RCC 7860 (cell line): ENCODE measurements around the gene DNM3.

ENCODE experiments used
- DNase-seq: peaks from one replicate; pipeline ENCODE4 v3.0.0-alpha.2; 2015; ENCODE audit warnings: low spot score
- FAIRE-seq: peaks from 2 replicates; lab custom pipeline; 2012; peaks lifted over from hg19 to GRCh38; lab: Jason Lieb, UNC

DNM3 gene

DNA sequence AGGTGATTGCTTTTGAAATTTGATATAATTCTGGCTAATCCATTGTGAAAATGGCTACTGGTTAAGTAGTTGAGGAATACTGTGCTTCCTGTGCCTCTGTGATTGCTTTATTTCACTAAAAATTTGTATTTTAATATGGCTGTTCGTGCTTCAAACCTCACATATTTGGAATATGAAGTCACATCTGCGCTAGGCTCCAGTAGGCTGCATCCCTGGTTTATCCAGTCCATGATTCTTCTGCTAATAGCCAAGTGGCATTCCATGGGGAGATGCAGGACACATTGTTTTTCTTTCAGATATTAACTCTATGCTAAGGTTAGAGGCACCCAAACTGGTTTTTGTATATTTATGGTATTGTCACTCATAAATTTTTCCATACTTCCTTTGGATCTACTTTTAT is 25.9 kb downstream of the DNM3 start:
- no peak for FAIRE-seq
- DNase-seq = no peak

DNA sequence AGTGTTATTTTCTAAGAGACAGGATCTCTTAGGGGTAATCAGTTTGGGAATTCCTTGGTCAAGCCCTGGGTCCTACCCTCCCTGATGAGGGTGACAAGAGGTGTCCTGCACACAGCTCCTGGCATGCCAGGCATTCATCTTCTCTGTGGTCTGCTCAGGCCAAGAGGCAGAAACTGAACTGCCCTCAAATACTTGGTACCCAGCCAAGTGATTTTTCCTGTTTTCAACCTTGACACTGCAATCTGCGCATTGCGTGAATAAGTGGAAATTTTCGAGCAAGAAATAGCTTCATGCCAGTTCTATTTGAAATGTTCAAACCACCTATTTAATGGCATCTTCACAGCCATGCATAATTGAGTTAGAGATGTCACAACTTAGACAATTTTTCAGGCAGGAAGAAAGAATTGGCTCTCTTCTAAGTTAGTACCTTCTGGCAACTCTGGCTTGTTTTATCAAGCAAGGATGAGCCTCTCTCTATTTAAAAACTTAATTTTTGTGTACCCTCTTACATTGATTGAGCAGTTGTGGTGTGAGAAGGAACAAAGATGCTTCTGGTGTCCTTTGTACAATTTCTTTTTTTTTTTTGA is 27.0 kb downstream of the DNM3 start:
- DNase-seq (peak; percentile 44), FAIRE-seq (peak; percentile 70)

DNA sequence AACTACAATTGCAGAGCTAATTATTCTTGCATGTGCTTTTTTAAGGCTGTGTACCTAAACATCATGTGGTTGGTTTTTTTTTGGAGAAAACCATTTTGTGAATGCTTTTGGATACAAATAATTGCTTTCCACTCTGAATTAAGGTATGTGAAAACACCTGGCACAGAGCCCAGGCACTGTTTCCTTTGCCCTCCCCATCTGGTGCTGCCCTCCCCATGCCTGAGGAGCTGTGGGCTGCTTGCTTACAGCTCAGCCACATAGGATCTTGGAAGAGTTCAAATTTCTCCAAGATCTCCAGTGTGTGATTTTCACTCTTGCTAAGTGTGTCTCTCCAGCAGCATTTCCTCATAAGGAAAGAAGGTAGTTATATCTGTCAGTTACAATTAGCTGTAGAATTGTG is 27.8 kb downstream of the DNM3 start:
- no peak for DNase-seq
- no peak for FAIRE-seq

DNA sequence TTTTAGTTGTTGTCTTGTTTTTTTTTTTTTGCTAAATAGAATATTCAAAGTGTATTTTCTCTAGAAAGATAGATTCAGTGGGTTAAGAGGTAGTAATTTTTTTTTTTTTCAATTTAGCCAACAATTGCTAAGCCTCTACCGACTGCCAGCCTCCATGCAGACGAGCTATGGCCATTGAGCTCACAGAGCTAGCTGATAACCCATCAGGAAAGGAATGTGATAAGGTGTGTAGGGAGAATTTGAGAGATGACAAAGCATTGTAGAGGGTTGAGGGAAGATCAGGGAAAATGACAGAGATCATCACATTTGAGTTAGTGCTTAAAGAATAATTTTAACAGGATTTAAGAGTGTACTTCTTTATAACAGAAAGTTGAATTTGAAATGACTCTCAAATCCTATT is 30.6 kb downstream of the DNM3 start:
- DNase-seq = no peak
- no peak for FAIRE-seq

DNA sequence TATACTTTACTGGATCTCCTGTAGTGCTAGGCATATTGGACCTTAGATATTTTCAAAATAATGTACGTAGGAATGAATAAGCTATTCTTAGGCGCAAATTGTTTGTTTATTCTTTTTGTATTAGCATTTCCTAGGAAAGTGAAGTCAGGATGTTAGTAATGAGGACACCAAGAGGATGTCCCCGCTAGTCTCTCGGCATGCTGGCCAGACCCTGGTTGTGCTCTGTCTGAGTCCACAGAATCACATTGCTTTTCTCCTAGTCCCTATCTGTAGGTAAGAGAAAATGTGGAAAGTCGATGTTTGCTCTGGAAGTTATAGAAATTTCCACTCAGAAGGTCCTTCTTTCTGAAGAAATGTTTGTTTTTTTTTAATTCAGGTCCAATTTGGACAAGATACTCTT is 31.1 kb downstream of the DNM3 start:
- no peak for DNase-seq
- no peak for FAIRE-seq

DNA sequence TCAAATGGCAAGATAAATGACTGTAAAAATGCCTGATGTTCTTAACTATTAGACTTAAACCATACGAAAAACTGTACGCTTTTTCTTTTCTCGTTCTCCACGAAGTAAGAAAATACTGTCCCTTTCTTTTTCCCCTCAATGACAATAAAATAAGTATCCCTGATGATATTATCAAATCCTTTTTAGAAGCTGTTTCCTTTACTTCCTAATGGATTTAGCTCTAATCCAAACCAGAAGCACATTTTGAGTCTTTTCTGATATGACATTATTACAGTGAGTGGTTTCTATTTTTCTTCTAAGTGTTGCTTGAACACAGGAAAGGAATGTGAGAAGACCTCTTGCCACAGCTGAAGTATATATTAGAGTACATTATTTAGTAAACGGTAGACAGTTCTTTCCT is 32.4 kb downstream of the DNM3 start:
- DNase-seq (no peak), FAIRE-seq (no peak)

DNA sequence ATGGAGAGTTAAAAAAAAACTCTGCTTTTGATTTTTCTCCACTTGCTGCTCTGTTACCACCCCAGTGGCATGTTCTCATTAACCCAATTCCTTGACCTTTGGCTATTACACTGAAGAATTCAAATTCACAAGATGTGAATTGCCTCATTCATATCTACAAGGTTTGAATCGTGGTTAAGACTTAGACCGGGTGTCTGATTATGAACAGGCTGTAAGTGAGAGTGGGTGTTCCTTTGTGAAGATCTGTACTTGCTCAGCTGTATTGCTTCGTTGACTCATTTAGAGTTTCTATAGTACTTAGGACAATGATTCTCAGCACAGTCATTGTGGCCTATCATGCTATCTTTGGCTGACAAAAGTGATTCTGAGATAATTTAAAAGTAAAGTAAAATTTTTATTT is 36.4 kb downstream of the DNM3 start:
- DNase-seq (no peak), FAIRE-seq (peak; percentile 53)

DNA sequence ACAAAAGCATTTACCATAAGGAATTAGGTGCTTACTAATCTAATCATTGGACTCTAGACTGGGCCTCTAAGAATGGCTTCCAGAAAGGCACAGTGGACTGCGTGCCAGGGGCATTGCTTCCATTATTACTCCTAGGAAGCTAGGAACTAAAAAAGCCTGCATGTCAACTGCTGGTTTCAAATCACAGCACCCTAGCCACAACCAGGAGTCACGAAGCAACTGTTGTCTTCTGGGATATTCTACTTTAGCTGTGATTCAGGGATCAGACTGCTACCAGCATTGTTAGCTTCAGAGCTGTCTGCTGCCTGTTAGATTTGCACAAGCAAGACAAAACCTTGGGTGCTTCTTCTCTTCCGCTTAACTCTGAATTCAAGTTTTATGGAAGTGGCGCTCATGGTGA is 38.3 kb downstream of the DNM3 start:
- FAIRE-seq (no peak), DNase-seq (no peak)

DNA sequence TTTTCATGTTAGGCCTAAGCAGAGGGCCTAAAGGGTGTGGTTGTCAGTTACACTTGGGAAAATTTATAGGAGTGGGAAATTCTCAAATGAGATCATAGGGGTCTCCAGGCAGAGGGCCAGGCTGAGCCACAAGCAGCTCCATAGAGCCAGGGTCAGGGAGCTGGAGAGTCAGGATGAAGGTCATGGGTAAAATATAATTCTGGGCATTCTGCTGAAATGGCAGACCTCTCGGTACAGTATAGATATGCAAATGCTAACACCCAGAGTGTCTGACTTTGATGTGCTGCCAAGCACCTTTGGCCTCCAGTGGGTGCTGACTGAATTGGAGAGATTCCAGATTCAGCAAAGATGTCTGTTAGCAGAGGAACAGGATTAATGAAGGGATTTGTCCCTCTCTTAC is 40.1 kb downstream of the DNM3 start:
- no peak for FAIRE-seq

DNA sequence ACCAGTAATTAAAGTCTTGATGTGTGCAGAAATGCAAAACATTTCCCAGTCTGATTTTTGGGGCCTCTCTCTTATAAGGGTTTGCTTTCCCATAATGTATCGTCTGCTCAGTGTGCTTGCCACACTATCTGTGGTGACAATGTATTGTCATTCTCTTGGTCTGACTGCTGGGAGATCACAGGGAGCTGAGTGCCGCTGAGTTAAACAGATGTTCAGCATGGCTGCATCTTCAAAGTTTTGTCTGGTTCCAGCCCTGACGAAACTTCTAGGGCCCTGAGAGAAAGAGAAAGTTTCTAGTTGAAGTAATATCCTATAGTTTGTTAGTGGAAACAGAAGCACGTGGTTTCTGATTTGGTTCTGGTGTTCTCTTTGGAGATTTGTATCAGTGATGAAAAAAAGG is 42.6 kb downstream of the DNM3 start:
- no peak for DNase-seq
- FAIRE-seq = no peak

More for the DNA sequence above, 40.1 kb downstream of the DNM3 start:
- peak; percentile 36 for DNase-seq

DNA sequence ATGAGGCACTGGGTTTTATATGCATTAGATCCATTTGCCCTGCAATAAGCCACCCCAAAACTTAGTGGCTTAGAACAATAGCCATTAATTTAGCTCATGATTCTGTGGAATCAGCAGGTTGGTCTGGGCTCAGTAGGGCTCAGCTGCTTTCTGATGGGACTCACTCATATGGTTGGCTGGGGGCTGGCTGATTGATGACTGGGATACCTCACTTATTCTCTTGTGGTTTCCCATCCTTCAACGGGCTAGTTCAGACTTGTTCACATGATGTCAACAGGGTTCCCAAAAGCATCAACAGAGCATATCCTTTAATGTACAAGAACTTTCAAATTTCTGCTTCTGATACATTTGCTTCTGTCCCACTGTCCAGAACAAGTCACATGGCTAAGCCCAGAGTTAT is 43.2 kb downstream of the DNM3 start:
- DNase-seq = no peak
- no peak for FAIRE-seq

DNA sequence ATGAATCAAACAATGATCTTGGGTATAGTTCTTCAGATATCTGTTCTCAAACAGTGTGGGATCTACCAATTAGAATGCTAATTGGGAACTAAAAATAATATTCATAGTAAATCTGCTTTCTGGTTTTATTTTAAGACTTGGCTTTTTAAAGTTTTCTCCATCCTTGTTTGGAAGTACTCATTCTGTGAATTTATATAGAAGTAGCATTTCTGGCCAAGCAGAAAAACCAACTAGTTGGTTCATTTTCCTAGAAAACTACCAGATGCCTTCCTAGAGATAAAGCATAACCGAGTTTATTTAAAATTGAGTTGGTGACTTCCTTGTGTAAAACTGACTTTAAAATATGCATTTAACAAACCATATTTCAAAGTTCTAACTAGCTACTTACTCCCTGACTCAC is 48.8 kb downstream of the DNM3 start:
- FAIRE-seq = no peak
- DNase-seq = no peak

DNA sequence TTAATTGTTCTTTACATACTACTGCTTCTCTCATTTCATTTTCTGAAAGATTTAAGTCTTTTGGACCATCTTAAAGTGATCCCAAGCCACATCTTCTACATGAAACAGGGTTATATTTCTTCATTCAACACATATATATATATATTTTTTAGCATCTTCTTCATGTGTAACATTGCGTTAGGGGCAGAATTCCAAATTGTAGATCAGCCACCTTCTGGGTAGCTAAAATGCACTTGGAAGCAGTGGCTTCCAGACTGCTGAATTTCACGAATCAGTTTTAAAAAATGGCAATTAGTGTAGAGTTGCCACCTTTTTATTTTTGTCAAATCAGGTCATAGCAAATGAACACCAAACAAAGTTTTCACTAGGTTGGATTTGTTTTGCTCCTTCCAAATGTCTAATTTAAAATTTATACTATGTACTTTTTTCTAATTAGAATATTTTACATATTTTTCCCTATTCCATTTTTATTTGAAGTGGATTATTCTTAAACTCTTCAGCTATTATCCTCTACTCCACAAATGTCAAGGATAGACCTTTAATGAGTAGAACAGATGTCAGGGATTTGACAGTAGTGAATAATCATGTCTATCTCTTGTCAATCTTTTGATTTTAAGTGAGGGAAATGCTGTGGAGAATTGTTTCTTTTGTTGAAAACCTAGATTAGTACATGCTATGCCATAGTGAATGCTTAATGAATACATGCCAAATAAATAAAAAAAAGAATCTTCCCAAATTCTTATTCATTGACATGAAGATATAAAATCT is 55.8 kb downstream of the DNM3 start:
- no peak for DNase-seq
- no peak for FAIRE-seq

DNA sequence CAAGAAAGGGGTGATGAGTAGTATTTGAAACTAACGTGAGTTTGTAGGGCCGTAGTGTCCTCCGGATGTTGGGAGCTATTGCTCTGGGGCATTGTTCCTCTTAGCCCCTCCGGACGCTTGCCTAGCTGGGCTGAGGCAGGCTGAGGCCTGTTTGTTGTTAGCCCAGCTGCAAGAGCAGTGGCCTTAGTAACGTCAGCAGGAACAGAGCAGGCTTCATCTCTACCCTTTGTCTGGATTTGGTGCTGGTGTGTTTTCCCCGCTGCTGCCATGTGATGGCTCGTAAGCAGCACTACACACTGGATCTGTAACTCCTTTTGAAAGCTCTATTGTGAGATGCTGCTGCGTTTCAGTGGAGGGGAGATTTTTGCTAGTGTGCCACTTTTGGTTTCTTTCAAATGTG is 57.6 kb downstream of the DNM3 start:
- no peak for FAIRE-seq
- DNase-seq = no peak

DNA sequence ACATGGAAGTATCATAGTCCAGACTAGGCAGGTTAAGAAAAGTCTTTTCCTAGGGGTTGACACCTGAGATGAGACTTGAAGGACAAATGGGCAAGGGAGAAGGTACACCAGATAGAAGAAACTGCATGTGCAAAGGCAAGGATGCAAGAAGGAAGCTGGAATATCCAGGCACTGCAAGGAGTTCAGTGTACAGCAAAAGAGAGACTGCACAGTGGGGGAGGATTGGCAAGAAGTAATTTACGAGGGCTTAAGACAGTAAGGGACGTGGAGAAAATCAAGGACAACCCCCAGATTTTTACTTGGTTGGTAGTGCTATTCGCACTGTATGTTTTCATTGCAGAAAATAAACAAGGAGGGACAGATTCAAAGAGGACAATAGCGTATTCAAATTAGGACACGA is 58.5 kb downstream of the DNM3 start:
- FAIRE-seq = no peak

DNA sequence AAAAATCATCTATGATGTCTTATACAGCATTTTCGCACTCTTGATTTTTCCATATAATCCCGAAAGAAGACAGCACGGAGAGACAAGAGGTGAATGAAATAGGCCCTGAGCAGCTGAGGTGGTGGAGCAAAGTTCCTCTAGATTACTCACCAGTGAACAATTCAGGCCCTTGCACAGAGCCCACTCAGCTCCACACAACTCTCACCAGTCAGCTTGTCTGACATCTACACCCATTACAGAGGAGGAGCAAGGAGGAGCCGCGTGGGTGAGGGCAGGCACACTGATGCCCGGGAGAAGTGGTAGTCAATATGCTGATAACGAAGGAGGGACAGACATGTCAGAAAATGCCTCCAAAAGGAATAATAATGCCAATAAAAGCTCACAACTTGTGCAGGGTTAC is 59.9 kb downstream of the DNM3 start:
- DNase-seq (peak; percentile 53), FAIRE-seq (peak; percentile 38)

More for the DNA sequence above, 58.5 kb downstream of the DNM3 start:
- no peak for DNase-seq

DNA sequence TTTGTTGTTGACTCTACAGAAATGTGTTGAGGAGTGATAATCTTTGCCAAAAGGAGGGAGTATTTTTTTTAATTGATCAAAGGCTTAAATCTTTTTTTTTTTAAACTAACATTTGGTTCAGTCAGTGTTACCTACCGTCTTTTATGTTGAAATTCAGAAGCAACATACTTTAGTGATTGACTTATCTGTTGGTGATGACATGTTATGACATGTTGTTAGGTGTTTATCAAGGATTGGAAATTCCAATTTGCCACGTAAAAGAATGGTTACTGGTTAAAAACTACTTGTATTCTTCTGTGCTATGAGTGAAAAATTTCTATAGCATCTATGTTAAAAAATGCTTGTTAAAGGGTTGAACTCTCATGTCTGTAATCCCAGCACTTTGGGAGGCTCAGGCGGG is 61.2 kb downstream of the DNM3 start:
- DNase-seq (no peak), FAIRE-seq (no peak)

DNA sequence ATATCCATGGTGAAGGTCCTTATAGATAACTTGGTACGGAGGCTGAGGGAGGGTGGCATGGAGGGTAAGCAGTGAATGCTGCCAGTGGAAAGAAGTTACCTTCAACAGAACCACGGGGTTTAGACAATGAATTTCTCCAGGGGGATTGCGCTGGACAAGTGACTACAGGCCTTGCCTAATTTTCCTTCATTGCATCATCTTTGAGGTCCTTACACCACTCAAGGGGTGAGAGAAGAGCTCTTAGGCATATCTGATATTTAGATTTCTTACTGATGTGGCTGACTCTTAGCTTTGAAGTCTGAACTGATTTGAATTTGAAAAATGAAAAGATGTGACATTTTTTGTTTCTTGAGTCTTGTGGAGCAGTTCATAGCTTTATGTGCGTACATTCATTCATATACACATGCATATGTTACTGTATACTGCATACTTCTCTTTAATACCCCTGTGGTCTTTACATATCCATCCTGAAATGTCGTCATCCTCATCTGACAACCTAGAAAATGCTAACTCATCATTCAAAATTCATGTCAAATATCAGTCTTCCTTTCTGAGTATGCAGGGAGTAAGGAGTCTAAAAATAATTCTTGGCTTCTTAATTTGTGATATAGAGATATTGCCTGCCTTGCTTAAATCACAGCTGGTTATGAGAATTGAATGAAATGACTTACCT is 63.6 kb downstream of the DNM3 start:
- DNase-seq (no peak), FAIRE-seq (no peak)

DNA sequence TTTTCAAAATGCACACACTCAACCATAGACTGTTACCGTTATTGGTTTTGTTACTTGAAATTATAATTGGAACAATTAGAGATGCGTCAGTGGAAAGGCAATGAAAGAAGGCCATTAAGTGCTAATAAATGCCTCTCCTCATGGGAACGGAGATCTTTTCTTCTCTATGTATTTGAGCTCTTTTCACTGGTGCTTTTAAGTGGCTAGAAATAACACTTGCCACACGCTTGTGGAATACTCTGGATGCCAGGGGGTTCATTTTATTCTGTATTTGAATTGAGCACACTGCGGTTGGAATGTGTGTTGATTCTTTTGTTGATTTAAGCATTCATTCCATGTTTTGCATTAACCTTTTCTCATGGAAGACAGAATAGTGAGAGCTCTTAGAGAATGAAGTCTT is 68.4 kb downstream of the DNM3 start:
- no peak for FAIRE-seq
- DNase-seq = no peak

DNA sequence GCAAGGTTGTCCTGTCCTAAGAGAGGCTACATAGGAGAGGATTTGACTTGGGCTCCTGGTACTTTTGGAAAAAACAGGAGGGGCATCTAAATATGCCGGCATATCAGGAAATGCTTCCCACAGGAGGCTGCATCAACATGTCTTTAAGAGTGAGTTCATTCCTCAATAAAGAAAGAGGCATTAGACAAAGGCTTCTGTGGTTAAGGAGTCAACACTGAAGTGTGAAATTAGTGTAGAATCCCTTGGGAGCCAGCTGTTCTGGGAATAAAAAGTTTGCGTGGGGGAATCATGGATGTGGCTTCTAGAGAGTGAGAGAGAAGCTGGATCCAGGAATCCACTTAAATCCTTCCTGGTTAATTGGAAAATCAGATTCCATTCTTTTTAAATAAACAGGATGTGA is 69.5 kb downstream of the DNM3 start:
- DNase-seq (no peak), FAIRE-seq (no peak)

DNA sequence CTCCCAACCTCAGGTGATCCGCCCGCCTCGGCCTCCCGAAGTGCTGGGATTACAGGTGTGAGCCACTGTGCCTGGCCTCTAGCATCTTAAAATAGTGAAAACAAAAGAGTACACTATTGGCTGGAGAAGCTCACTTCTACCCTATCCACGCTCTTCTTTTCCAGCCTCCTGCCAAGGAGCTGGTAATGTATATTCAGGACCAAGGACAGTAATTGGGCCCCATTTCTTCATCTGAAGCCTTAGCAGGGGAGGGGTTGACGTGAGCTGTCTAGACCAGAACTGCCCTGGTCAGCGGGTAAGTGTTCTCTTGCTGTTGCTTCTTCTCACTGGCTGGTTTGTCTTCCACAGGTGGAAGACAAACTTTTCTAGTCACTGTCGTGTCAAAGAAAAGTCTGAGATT is 70.2 kb downstream of the DNM3 start:
- no peak for DNase-seq
- no peak for FAIRE-seq

DNA sequence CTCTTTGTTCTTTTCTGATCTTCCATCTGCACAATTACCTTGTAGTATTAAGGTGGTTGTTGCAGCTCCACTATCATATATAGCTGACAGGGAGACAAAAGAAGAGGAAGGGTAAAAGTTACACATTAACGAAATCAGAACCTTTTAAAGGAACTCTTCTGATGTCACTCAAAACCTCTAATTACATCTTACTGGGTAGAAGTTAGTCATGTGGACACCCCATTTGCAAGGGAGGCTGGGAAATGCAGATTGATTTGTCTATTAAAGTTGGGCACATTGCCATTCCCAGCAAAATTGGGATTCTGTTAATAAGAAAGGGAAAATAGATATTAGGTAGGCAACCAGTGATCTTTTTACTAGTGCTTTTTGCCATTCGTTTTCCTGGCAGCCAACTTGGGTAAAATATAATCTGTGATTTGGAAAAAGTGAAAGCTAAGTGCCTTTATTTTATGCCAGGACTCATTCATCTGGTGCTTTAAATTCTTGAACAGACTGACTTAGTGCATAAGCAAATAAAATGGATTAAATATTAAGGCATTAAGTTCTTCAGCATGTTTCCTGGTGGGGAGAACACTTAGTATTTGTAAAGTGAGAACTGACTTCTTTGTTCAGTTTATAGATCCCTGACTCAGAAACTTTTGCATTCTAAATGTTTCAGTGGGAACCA is 71.3 kb downstream of the DNM3 start:
- no peak for FAIRE-seq
- DNase-seq = no peak
